Activated T-helper 2 cell treated with anti-CD3 and anti-CD28 coated beads, Interferon-gamma antibody, Interleukin-2, Interleukin-4, amounts not matched to agents 10 μg/mL and 5 μg/mL and 100 μg/mL, durations not matched to agents 14 hours and 24 hours and 36 hours (primary cell): Measurements from ENCODE around the gene ERC2. TPM values are rescaled to one million over a fixed set of nuclear protein-coding genes. Genes with fewer than 3 reads are reported as not detected.

Experiments
- DNase-seq: peaks from one replicate; pipeline ENCODE4 v3.0.0; 2021; ENCODE audit warnings: low spot score
- H3K27ac Mint-ChIP-seq: one replicate; pipeline ENCODE4 v1.8.0; 2021; ENCODE audit warnings: mixed read lengths
- H3K27me3 Mint-ChIP-seq: one replicate; pipeline ENCODE4 v1.8.0; 2021; ENCODE audit warnings: low read depth, mixed read lengths
- H3K36me3 Mint-ChIP-seq: one replicate; pipeline ENCODE4 v1.8.0; 2021; ENCODE audit warnings: low read depth, mixed read lengths
- H3K4me1 Mint-ChIP-seq: one replicate; pipeline ENCODE4 v1.8.0; 2021; ENCODE audit warnings: low read depth, mixed read lengths
- H3K4me3 Mint-ChIP-seq: one replicate; pipeline ENCODE4 v1.8.0; 2021; ENCODE audit warnings: low read depth, mild to moderate bottlenecking, moderate library complexity, mixed read lengths
- H3K9me3 Mint-ChIP-seq: one replicate; pipeline ENCODE4 v1.8.0; 2021; ENCODE audit warnings: mixed read lengths
- intact Hi-C: fragments of 100-400 bp; cut with micrococcal nuclease; formaldehyde crosslinking; loops from one replicate; pipeline ENCODE4 v1.15.1; 2023
- total RNA-seq: library from RNA; stranded (reverse); gene quantifications from 2 replicates; pipeline ENCODE4 v1.2.3, GENCODE V29; 2022

Gene ERC2
- total RNA-seq, 1 donor from 2014 or later, result 0.09 TPM

DNA sequence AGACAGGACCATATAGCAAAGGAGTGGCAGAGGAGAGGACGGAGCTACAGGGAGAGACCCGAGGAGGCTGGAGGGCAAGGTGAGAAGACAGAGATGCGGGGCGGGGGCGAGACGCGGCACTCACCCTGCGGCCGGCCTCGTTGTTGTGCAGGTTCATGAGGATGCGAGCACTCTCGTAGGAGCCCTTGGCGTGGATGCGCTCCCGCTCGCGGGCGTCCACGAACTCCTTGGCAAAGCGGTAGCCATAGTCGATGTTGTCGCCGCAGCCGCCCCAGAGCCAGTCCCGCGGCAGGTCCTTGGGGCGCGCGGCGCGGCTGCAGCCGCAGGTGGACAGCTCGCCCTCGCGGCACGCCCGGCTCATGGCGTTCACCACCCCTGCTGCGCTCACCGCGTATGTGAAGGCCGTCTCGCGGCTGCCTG, 994.0 kb downstream of the ERC2 start:
- H3K9me3 Mint-ChIP-seq, result no peaks in the 10 kb centered on the region
- intact Hi-C loops, result no loop called here
- H3K27ac Mint-ChIP-seq, result no peak overlapping the region
- no peaks in the 10 kb centered on the region for H3K4me1 Mint-ChIP-seq
- no peaks in the 10 kb centered on the region for H3K36me3 Mint-ChIP-seq
- peaks cover 11% of the 10 kb centered on the region for H3K27me3 Mint-ChIP-seq
- no peak for DNase-seq
- H3K4me3 Mint-ChIP-seq, result no peak overlapping the region

DNA sequence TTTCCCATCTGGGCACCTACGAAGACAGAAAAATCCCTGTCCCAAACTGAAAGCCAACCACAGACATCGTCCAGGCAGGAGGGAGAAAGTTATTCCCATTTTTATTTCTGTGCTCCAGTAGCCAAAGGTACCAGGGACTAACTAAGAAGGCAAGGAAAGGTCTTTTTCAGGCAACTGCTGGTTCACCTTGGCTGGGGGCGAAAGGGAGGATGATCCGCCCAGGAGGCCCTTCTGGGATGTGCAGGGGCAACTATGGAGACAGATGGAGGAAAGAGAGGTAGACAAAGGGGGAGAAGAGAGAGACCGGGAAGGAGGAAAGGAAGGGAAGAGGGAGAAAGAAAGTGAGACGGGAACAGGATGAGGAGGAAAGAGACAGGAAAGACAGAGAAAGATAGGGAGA, 994.5 kb downstream of the ERC2 start:
- no peaks in the 10 kb centered on the region for H3K36me3 Mint-ChIP-seq
- no peaks in the 10 kb centered on the region for H3K9me3 Mint-ChIP-seq
- no peaks in the 10 kb centered on the region for H3K4me1 Mint-ChIP-seq
- no peak overlapping the region for H3K4me3 Mint-ChIP-seq
- H3K27ac Mint-ChIP-seq, result no peak overlapping the region
- peaks cover 10% of the 10 kb centered on the region for H3K27me3 Mint-ChIP-seq
- intact Hi-C loops, result no loop called here
- DNase-seq, result no peak

DNA sequence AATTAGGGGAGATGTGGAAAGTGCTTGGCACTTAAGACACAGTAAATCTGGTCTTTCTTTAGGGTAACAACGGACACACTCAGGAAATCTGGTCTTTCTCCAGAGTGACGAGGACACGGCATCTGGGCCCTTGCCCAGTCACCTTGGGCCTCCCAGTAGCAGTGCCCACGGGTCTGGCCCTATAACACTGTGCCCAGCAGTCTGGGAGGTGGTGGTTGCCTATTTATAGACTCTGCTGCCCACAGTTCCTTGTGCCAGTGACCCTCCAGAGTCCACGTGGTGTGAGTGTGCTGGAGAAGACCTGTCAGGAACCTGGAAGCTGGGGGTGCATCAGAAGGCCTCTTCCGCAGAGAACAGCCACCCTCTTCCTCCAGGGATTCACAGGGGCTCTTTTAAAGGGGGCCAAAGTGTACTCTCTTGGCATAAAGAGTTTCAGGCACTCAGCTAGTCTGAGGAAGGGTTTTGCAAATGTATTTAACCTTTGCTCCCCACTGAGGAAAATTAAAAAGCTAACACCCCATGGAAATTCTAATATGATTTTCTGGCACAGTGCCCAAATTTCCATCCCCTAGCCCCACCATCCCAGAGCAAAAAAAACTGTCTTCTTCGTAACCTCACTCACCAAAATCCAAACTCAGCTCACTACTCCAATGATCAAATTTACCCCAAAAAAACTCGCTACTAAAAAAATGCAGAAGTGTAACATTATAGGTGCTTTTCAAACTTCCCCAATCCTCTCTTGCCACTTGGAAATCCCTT, 996.6 kb downstream of the ERC2 start:
- Mint-ChIP-seq H3K27me3 (peaks cover 2% of the 10 kb centered on the region), H3K36me3 (no peaks in the 10 kb centered on the region), H3K4me1 (no peaks in the 10 kb centered on the region), H3K27ac (no peak overlapping the region), H3K4me3 (no peak overlapping the region), H3K9me3 (no peaks in the 10 kb centered on the region)
- no peak for DNase-seq
- intact Hi-C loops, result no loop called here

DNA sequence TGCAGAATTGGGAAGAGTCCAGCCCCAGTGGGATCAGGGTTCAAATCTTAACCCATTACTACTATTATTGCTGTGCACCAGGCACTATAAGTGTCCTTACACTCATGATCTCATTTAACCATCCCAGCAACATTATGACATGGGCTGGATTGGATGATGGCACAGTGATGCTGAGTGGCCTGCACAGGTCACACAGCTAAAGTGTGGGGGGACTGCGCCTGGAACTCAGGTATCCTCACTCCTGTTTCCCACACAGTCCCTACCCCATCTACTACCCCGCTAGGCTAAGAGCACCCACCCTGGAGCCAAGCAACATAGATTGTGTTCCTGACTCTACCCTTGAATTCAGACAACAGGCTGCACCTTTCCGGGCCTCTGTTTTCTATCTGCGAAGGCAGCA, 997.2 kb downstream of the ERC2 start:
- Mint-ChIP-seq H3K4me1 (no peaks in the 10 kb centered on the region), H3K27ac (no peak overlapping the region), H3K36me3 (no peaks in the 10 kb centered on the region), H3K27me3 (peaks cover 2% of the 10 kb centered on the region), H3K9me3 (no peaks in the 10 kb centered on the region), H3K4me3 (no peak overlapping the region)
- DNase-seq, result no peak
- intact Hi-C loops, result no loop called here

DNA sequence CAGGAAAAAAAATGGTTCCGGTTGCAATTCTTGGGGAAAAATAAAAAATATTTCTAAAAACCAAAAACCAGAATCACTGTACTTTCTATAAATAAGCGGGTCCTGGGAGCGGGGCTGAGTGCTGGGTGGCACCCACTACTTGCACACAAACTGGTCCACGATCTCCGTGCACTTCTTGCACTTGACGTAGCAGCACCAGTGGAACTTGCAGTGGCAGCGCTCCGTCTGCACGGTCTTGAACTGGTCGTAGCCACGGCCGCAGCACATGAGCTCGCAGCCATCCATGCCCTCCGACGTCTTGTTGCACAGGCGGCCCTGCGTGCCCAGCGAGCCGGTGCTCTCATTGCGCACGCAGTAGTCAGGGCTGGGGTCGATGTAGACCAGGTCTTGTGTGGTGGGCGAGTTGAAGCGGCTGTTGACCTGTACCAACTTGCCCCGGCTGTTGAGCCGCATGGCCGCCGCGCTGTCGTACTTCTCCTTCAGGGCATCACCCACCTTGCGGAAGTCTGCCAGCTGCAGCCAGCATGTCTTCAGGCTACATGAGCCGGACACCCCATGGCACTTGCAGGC, 998.2 kb downstream of the ERC2 start:
- peaks cover 2% of the 10 kb centered on the region for H3K27me3 Mint-ChIP-seq
- no peaks in the 10 kb centered on the region for H3K4me1 Mint-ChIP-seq
- no peak overlapping the region for H3K4me3 Mint-ChIP-seq
- no peaks in the 10 kb centered on the region for H3K36me3 Mint-ChIP-seq
- H3K27ac Mint-ChIP-seq, result no peak overlapping the region
- no peaks in the 10 kb centered on the region for H3K9me3 Mint-ChIP-seq
- intact Hi-C loops, result no loop called here
- no peak for DNase-seq

DNA sequence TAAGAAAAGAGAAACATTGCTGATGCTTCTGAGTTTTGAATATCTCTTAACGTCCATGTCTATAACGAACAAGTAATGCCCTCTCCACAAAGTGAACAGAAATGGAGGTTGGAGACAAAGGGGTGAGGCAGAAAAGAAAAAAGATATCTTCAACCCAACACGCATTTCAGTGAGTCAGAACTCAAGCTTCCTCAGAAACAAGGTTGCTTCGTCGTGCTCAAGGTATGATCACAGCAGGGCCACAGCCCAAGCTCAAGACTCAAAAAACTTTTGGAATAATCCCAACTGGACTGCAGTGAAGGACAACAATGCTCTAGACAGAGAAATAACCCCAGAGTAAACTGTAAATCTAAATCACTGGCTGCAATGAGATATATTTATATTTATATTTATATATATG, 1000.0 kb downstream of the ERC2 start:
- Mint-ChIP-seq H3K27ac (no peak overlapping the region), H3K4me1 (no peaks in the 10 kb centered on the region), H3K9me3 (no peaks in the 10 kb centered on the region), H3K27me3 (no peaks in the 10 kb centered on the region), H3K36me3 (no peaks in the 10 kb centered on the region), H3K4me3 (no peak overlapping the region)
- intact Hi-C loops, result no loop called here
- DNase-seq, result no peak

DNA sequence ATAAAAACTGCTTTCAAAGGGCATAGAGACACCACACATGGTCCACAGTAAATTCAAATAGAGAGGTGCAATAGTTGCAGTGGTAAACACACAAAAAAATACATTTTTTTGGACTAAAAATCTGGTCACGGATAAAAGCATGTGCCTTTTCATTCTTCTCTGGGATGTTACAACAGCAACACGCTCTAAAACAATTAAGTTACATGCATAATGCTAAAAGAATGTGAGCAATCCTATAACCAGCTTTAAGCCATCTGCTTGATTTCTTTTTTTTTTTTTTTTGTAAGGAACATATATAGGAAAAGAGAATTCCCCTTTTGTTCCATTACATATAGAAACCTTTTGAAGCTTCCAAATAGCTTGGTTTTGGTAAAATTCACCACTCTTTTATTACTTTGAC, 1001.2 kb downstream of the ERC2 start:
- Mint-ChIP-seq H3K36me3 (no peaks in the 10 kb centered on the region), H3K27me3 (no peaks in the 10 kb centered on the region), H3K27ac (no peak overlapping the region), H3K4me3 (no peak overlapping the region), H3K4me1 (no peaks in the 10 kb centered on the region), H3K9me3 (no peaks in the 10 kb centered on the region)
- no peak for DNase-seq
- intact Hi-C loops, result no loop called here

DNA sequence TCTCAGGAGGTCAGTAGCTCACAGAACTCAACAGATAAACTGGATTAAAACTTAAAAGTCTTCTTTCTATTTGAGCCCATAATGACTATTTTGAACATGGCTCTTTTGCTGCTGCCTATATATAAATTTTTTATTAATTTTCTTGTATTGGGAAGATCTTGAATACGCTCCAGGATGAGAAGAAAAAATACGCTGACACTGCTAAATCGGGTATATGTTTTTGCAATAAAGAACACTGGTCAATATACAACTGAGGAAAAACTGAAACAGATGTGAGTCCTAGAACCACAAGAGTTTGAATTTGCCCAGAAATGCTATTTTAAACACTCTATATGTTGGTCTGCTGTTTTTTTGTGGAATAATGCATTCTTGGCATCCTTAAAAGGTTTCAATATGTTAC, 1001.7 kb downstream of the ERC2 start:
- H3K4me3 Mint-ChIP-seq, result no peak overlapping the region
- no peaks in the 10 kb centered on the region for H3K9me3 Mint-ChIP-seq
- no peak overlapping the region for H3K27ac Mint-ChIP-seq
- H3K4me1 Mint-ChIP-seq, result no peaks in the 10 kb centered on the region
- no peaks in the 10 kb centered on the region for H3K36me3 Mint-ChIP-seq
- intact Hi-C loops, result no loop called here
- H3K27me3 Mint-ChIP-seq, result no peaks in the 10 kb centered on the region
- DNase-seq, result no peak

GRCh38 chr3:55461896-55462295, 1006.4 kb downstream of the ERC2 start:
- intact Hi-C loops, result no loop called here
- Mint-ChIP-seq H3K4me1 (no peaks in the 10 kb centered on the region), H3K27me3 (no peaks in the 10 kb centered on the region), H3K27ac (no peak overlapping the region), H3K36me3 (no peaks in the 10 kb centered on the region), H3K4me3 (no peak overlapping the region), H3K9me3 (no peaks in the 10 kb centered on the region)
- no peak for DNase-seq

DNA sequence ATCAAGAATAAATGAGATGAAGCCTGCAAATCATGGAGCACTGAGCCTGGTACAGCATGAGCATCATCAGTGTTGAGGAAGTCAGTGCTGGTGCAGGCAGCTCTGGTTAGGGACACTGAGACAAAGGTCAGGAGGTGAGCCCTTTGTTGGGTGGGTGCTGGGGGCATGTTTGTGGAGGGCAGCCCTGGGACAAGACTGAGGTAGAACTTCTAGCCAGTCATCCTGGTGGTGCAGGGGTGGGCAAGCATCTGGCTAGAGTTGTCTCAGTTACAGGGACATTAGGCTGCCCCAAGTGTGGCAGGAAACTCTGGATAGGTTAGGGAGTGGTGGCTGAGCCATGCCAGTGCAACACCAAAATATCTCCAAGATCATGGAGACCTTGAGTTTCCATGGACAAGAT, 1008.4 kb downstream of the ERC2 start:
- no peaks in the 10 kb centered on the region for H3K36me3 Mint-ChIP-seq
- no peak overlapping the region for H3K4me3 Mint-ChIP-seq
- no peaks in the 10 kb centered on the region for H3K9me3 Mint-ChIP-seq
- no peak overlapping the region for H3K27ac Mint-ChIP-seq
- DNase-seq, result no peak
- no peaks in the 10 kb centered on the region for H3K27me3 Mint-ChIP-seq
- intact Hi-C loops, result no loop called here
- no peaks in the 10 kb centered on the region for H3K4me1 Mint-ChIP-seq

Other genes starting within 250 kb of the ERC2 start
- gene CCDC66, start 88.7 kb upstream of the ERC2 start, total RNA-seq, result 34.1 and 38.1 TPM in 2 replicates
- 74.9 and 79.8 TPM in 2 replicates for gene TASOR, start 214.8 kb upstream of the ERC2 start, total RNA-seq